Activated naive CD8-positive, alpha-beta T cell treated with anti-CD3 and anti-CD28 coated beads, Interleukin-2, amount 10 ng/mL, durations not matched to agents 7 days and 5 days (primary cell): ENCODE results near the gene CYTH1. TPM values are rescaled to one million over a fixed set of nuclear protein-coding genes. Genes with fewer than 3 reads are reported as not detected.

ENCODE experiments used
- ATAC-seq: fragments of 150-1000 bp; cut with Tn5 transposase; one replicate; pipeline ENCODE4 v1.10.0; 2021; ENCODE audit warnings: low read depth, moderate library complexity
- POLR2A ChIA-PET: fragments of 350-600 bp; sonication (Branson Sonifier 250); formaldehyde crosslinking; loops from one replicate; lab custom pipeline; 2021; ENCODE audit warnings: antibody characterized with exemption; lab: Charles Lee
- DNase-seq: peaks from one replicate; pipeline ENCODE4 v3.0.0; 2021
- H3K27ac Mint-ChIP-seq: one replicate; pipeline ENCODE4 v1.8.0; 2022; ENCODE audit warnings: mild to moderate bottlenecking, mixed read lengths
- H3K27me3 Mint-ChIP-seq: one replicate; pipeline ENCODE4 v1.8.0; 2022; ENCODE audit warnings: mild to moderate bottlenecking, moderate library complexity, mixed read lengths
- H3K36me3 Mint-ChIP-seq: one replicate; pipeline ENCODE4 v1.8.0; 2021; ENCODE audit warnings: mild to moderate bottlenecking, mixed read lengths
- H3K4me1 Mint-ChIP-seq: one replicate; pipeline ENCODE4 v1.8.0; 2021; ENCODE audit warnings: mixed read lengths
- H3K4me3 Mint-ChIP-seq: one replicate; pipeline ENCODE4 v1.8.0; 2022; ENCODE audit warnings: mild to moderate bottlenecking, moderate library complexity, mixed read lengths
- H3K9me3 Mint-ChIP-seq: one replicate; pipeline ENCODE4 v1.8.0; 2021; ENCODE audit warnings: mixed read lengths
- total RNA-seq, 2 experiments: library from RNA; stranded (reverse); gene quantifications; one replicate each; pipeline ENCODE4 v1.2.3, GENCODE V29; 2021

Gene CYTH1
- total RNA-seq, 2 experiments from 2014 or later: 180 to 200 TPM

DNA sequence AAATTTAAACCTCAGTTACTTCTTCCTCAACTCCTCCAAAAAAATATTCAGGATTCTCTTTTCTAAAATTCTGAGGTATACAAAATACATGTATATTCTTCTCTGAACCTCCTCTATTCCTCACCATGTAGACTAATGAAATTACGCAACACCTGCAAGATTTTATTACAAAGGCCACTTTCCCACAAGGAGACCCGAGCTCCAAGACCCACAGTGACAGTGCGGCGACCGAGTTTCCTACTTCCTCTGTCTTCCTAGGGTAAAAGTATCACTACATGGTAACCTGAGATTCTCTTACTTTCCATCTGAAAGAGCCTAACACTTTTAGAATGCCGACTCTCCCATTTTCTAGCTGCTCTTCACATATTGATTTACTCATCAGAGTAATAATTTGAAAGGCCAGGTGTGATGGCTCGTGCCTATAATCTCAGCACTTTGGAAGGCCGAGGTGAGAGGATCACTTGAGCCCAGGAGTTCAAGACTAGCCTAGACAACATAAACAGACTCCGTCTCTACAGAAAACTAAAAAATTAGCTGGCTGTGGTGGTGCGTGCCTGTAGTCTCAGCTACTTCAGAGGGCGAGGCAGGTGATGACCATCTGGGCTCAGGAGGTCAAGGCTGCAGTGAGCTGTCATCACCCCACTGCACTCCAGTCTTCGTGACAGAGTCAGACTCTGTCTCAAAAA lies 35.7 kb downstream of the CYTH1 start:
- H3K27ac Mint-ChIP-seq: peak overlapping the region; percentile 41
- peaks cover 6% of the 10 kb centered on the region for H3K36me3 Mint-ChIP-seq
- H3K4me3 Mint-ChIP-seq: no peak overlapping the region
- H3K9me3 Mint-ChIP-seq: no peaks in the 10 kb centered on the region
- peaks cover 75% of the 10 kb centered on the region for H3K4me1 Mint-ChIP-seq
- ATAC-seq (no peak), DNase-seq (no peak)
- POLR2A ChIA-PET: interaction anchor here (0.7 to 4.6 kb wide), 4 partner anchors 10 to 38 kb away, joined by 5 to 41 read pairs (median 7); no protein-coding TSS in a partner anchor
- no peaks in the 10 kb centered on the region for H3K27me3 Mint-ChIP-seq

DNA sequence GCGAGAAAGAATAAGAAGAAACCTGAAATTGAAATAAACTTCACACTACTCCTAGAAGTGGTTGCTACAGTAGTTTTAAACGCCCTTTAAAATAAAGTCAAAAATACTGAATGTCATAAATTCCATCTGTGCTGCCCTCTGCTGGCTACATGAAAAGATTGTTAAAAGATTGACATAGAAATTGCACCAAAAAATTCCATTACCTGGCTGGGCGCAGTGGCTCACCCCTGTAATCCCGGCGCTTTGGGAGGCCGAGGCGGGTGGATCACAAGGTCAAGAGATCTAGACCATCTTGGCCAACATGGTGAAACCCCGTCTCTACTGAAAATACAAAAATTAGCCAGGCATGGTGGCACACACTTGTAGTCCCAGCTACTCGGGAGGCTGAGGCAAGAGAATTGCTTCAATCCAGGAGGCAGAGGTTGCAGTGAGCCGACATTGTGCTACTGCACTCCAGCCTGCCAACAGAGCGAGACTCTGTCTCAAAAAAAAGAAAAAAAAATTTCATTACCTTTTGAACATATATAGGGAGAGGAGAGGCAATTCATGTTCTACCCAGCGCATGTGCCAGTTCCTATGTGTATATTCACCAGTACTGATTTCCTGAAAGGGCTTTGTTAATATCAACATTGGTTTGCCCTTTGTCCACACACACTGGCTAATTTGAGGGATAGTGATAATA lies 36.5 kb downstream of the CYTH1 start:
- peak overlapping the region; percentile 30 for H3K4me3 Mint-ChIP-seq
- POLR2A ChIA-PET: interaction anchor here (1.5 to 4.6 kb wide), 2 partner anchors 9 to 35 kb away, joined by 8 to 41 read pairs; no protein-coding TSS in a partner anchor
- no peaks in the 10 kb centered on the region for H3K27me3 Mint-ChIP-seq

GRCh38 chr17:78742901-78743300 lies 39.2 kb downstream of the CYTH1 start:
- POLR2A ChIA-PET: interaction anchor here (1.0 to 1.6 kb wide), 6 partner anchors 17 to 43 kb away, joined by 3 to 7 read pairs (median 4); no protein-coding TSS in a partner anchor
- Mint-ChIP-seq H3K36me3 (peaks cover 3% of the 10 kb centered on the region), H3K27ac (no peak overlapping the region)

More for the DNA sequence above, 36.5 kb downstream of the CYTH1 start:
- H3K9me3 Mint-ChIP-seq: no peaks in the 10 kb centered on the region
- no peak for ATAC-seq
- peak overlapping the region; percentile 41 for H3K27ac Mint-ChIP-seq
- DNase-seq: no peak
- peaks cover 6% of the 10 kb centered on the region for H3K36me3 Mint-ChIP-seq
- H3K4me1 Mint-ChIP-seq: peaks cover 70% of the 10 kb centered on the region

GRCh38 chr17:78741644-78742284 lies 40.3 kb downstream of the CYTH1 start:
- H3K4me3 Mint-ChIP-seq: peak overlapping the region; percentile 32
- H3K27ac Mint-ChIP-seq: peak overlapping the region; percentile 62
- ATAC-seq (no peak), DNase-seq (no peak)
- H3K27me3 Mint-ChIP-seq: no peaks in the 10 kb centered on the region
- H3K9me3 Mint-ChIP-seq: no peaks in the 10 kb centered on the region
- POLR2A ChIA-PET: interaction anchor here (0.6 to 1.6 kb wide), 7 partner anchors 16 to 184 kb away, joined by 3 to 7 read pairs (median 4); partner anchors contain the start of gene TIMP2
- peaks cover 70% of the 10 kb centered on the region for H3K4me1 Mint-ChIP-seq
- peaks cover 3% of the 10 kb centered on the region for H3K36me3 Mint-ChIP-seq

More at GRCh38 chr17:78742901-78743300, 39.2 kb downstream of the CYTH1 start:
- Mint-ChIP-seq H3K9me3 (no peaks in the 10 kb centered on the region), H3K4me1 (peaks cover 68% of the 10 kb centered on the region), H3K27me3 (no peaks in the 10 kb centered on the region), H3K4me3 (no peak overlapping the region)
- no peak for DNase-seq
- no peak for ATAC-seq

DNA sequence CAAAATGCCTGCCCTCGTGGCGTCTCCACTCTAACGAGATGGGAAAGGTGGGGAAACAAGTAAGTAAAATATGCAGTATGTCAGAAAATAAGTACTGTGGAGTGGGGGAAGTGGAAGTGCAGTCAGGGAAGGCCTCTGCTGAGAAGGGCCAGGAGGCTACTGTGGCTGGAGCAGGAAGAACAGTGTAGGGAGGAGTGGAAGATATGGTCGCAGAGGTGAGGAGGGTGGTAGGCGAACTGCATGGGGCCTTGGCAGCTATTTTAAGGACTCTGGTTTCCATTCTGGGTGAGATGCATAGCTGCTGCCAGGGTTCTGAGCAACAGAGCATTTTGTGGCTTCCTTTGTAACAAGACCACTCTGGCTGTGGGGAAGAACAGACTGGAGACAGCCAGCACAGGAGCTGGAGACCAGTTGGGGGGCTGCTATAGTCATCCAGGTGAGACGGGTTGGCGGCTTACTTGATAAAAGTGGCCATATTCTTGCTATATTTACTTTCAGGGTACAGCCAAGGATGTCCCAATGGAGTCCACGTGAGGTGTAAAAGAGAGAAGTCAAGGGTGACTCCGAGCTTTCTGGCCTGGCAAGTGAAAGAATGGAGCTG lies 42.6 kb downstream of the CYTH1 start:
- POLR2A ChIA-PET: interaction anchor here (1.0 to 1.3 kb wide), 2 partner anchors 10 to 12 kb away, joined by 3 read pairs; no protein-coding TSS in a partner anchor
- DNase-seq: no peak
- H3K27ac Mint-ChIP-seq: peak overlapping the region; percentile 77
- peaks cover 3% of the 10 kb centered on the region for H3K36me3 Mint-ChIP-seq
- ATAC-seq: peak; percentile 16
- H3K27me3 Mint-ChIP-seq: no peaks in the 10 kb centered on the region
- peaks cover 68% of the 10 kb centered on the region for H3K4me1 Mint-ChIP-seq
- no peaks in the 10 kb centered on the region for H3K9me3 Mint-ChIP-seq
- peak overlapping the region; percentile 14 for H3K4me3 Mint-ChIP-seq

GRCh38 chr17:78738698-78739097 lies 43.4 kb downstream of the CYTH1 start:
- no peak overlapping the region for H3K4me3 Mint-ChIP-seq
- no peak for DNase-seq
- no peak overlapping the region for H3K27ac Mint-ChIP-seq
- H3K4me1 Mint-ChIP-seq: peaks cover 68% of the 10 kb centered on the region
- no peak for ATAC-seq
- no peaks in the 10 kb centered on the region for H3K27me3 Mint-ChIP-seq
- no peaks in the 10 kb centered on the region for H3K9me3 Mint-ChIP-seq
- H3K36me3 Mint-ChIP-seq: peaks cover 3% of the 10 kb centered on the region
- POLR2A ChIA-PET: interaction anchor here (1.0 kb wide), 1 partner anchor 11 kb away, joined by 3 read pairs; no protein-coding TSS in a partner anchor

- no peak for DNase-seq
- Mint-ChIP-seq H3K27me3 (no peaks in the 10 kb centered on the region), H3K4me1 (peaks cover 71% of the 10 kb centered on the region), H3K4me3 (no peak overlapping the region), H3K36me3 (peaks cover 3% of the 10 kb centered on the region), H3K27ac (peak overlapping the region; percentile 13), H3K9me3 (no peaks in the 10 kb centered on the region)
- POLR2A ChIA-PET: no interaction called here
- no peak for ATAC-seq
These were observed 43.8 kb downstream of the CYTH1 start for GRCh38 chr17:78738278-78738677.

DNA sequence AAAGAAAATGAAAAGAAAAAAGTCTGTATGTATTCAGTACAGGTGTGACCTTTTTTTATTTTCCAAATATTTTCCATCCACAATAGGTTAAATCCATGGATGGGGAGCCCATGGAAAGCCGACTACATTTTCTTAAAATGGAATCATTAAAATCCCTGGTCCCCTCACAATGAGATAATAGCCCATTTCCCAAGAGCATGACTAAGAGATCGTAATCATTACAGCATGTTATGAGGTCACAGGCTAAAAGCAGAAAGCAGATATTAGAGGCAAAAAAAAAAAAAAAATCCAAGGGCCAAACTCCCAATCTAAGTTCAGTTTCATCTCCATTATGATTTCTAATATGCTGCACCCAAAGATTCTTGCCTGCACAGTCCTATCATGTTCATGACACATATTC lies 44.7 kb downstream of the CYTH1 start:
- Mint-ChIP-seq H3K4me3 (peak overlapping the region; percentile 88), H3K27me3 (no peaks in the 10 kb centered on the region), H3K9me3 (no peaks in the 10 kb centered on the region), H3K4me1 (peaks cover 72% of the 10 kb centered on the region), H3K36me3 (peaks cover 3% of the 10 kb centered on the region), H3K27ac (peak overlapping the region; percentile 24)
- ATAC-seq: no peak
- DNase-seq: no peak
- POLR2A ChIA-PET: interaction anchor here (0.7 to 4.1 kb wide), 9 partner anchors 9 to 104 kb away, joined by 3 to 21 read pairs (median 7); partner anchors contain the start of gene CYTH1

GRCh38 chr17:78736526-78737079 lies 45.5 kb downstream of the CYTH1 start:
- no peaks in the 10 kb centered on the region for H3K9me3 Mint-ChIP-seq
- H3K4me3 Mint-ChIP-seq: peak overlapping the region; percentile 88
- H3K4me1 Mint-ChIP-seq: peaks cover 70% of the 10 kb centered on the region
- POLR2A ChIA-PET: interaction anchor here (0.7 to 4.1 kb wide), 10 partner anchors 10 to 105 kb away, joined by 3 to 21 read pairs (median 6); partner anchors contain the start of gene CYTH1
- H3K27ac Mint-ChIP-seq: peak overlapping the region; percentile 91
- ATAC-seq: peak; percentile 85
- H3K36me3 Mint-ChIP-seq: peaks cover 3% of the 10 kb centered on the region
- peak; percentile 68 for DNase-seq
- H3K27me3 Mint-ChIP-seq: no peaks in the 10 kb centered on the region

DNA sequence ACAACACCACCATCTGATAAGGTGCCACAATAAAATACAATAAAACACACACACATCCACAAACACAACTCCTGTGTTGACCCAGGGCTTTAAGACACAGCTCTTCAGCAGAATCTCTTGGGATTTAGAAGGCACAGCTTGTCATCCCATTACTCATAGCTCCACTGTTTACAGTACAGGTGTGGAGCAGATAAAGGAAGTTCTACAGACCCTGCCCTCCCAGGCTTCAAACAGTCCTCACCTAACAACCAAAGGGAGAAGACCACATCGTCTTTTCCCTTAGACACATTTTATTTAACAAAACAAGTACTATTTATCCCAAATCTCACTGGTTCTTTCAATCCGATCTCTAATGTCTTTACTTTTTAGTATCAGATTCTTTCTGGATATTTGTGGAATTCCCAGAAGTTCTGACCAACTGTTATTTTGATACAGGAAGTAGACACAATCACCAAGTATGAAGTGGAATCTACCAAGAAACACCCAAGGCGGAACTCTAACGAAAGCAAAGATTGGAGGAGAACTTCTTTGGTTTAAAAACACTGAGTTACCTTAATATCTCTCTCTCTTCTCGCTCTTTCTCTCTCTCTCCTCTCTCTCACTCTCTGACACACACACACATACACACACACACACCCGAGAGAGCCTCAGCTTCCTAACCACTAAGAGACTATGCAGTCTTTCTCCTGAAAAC lies 46.1 kb downstream of the CYTH1 start:
- POLR2A ChIA-PET: interaction anchor here (0.6 to 4.1 kb wide), 13 partner anchors 9 to 105 kb away, joined by 3 to 21 read pairs (median 4); partner anchors contain the start of gene CYTH1
- ATAC-seq (peak; percentile 35), DNase-seq (no peak)
- H3K27ac Mint-ChIP-seq: peak overlapping the region; percentile 91
- peak overlapping the region; percentile 88 for H3K4me3 Mint-ChIP-seq
- peaks cover 71% of the 10 kb centered on the region for H3K4me1 Mint-ChIP-seq
- H3K9me3 Mint-ChIP-seq: no peaks in the 10 kb centered on the region
- no peaks in the 10 kb centered on the region for H3K27me3 Mint-ChIP-seq
- H3K36me3 Mint-ChIP-seq: peaks cover 2% of the 10 kb centered on the region

DNA sequence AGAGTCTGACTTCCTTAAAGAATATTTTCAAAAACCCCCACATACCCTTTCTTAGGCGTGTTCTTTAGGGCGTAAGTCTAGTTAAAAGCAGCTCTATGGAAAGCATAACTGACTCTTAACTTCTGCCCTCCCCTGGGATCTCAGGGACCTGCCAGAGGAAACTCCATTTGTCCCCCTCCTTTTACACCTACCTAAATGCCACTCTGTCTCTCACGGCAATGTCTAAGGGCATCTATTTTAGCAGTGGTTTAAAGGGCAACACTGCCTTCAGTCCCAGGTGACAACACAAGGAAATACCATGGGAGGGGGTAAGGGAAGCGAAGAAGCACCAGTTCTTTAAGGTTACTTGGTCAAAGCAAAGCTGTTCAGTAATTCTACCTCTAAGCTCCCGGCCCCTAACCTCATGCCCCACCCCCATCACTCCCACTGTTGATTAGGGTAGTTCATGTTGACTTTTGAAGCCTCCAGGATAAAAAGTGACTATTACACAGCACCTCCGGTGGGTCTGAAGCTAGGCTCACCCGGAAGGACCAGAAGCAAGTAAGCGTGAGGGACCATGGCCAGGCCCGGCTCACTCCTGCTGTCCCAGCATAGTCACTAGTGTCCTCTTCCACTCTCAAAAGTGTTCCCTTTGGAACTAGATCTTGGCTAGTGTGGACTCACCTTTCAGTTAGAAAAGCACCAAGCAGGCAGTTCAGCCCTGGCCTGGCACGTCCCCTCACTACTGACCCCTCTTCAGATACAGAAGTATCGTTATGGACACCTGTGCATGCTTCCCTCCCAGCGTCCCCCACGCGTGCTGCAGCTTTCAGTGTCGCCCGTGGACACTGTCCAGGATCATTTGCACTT lies 47.1 kb downstream of the CYTH1 start:
- DNase-seq: no peak
- H3K9me3 Mint-ChIP-seq: no peaks in the 10 kb centered on the region
- H3K27ac Mint-ChIP-seq: peak overlapping the region; percentile 91
- peak; percentile 19 for ATAC-seq
- H3K27me3 Mint-ChIP-seq: no peaks in the 10 kb centered on the region
- H3K4me3 Mint-ChIP-seq: peak overlapping the region; percentile 88
- peaks cover 4% of the 10 kb centered on the region for H3K36me3 Mint-ChIP-seq
- peaks cover 67% of the 10 kb centered on the region for H3K4me1 Mint-ChIP-seq
- POLR2A ChIA-PET: interaction anchor here (0.5 to 4.1 kb wide), 10 partner anchors 8 to 56 kb away, joined by 3 to 21 read pairs (median 4); partner anchors contain the start of gene CYTH1
